Keratinocyte (primary cell): ENCODE results near the gene DEPDC1B. TPM values are rescaled to one million over a fixed set of nuclear protein-coding genes. Genes with fewer than 3 reads are reported as not detected.

ENCODE experiments used
- DNase-seq: peaks from one replicate; pipeline ENCODE4 v3.0.0-alpha.2; 2011; ENCODE audit warnings: low read depth, missing footprints, low spot score
- FAIRE-seq: peaks from 2 replicates; lab custom pipeline; 2011; peaks lifted over from hg19 to GRCh38; lab: Jason Lieb, UNC
- H2AFZ ChIP-seq: 2 replicates; pipeline ENCODE4 v1.6.0; 2012; ENCODE audit warnings: low read length, control low read depth, inconsistent platforms; ENCODE audit not compliant: control insufficient read depth
- H3K27ac ChIP-seq: 2 replicates; pipeline ENCODE4 v1.5.1; 2011; ENCODE audit warnings: low read length; ENCODE audit not compliant: control insufficient read depth, insufficient read depth
- H3K27me3 ChIP-seq: 3 replicates; pipeline ENCODE4 v1.6.0; 2011; ENCODE audit warnings: low read length; ENCODE audit not compliant: control insufficient read depth, insufficient read depth; ENCODE audit errors: extremely low read depth
- H3K36me3 ChIP-seq, 2 experiments: 2 replicates in 1 of 2; 3 replicates in 1 of 2; pipeline ENCODE4 v1.5.1; 2011; ENCODE audit warnings: low read length in 2 of 2, mild to moderate bottlenecking in 1 of 2; ENCODE audit not compliant: control insufficient read depth in 2 of 2, insufficient read depth in 2 of 2; ENCODE audit errors: extremely low read depth in 1 of 2
- H3K4me1 ChIP-seq: 3 replicates; pipeline ENCODE4 v1.5.1; 2011; ENCODE audit warnings: low read length; ENCODE audit not compliant: control insufficient read depth, insufficient read depth; ENCODE audit errors: extremely low read depth
- H3K4me2 ChIP-seq: 3 replicates; pipeline ENCODE4 v1.6.0; 2011; ENCODE audit warnings: low read depth, low read length; ENCODE audit not compliant: control insufficient read depth, insufficient read depth; ENCODE audit errors: extremely low read depth
- H3K4me3 ChIP-seq, 3 experiments: fragments of 200-600 bp in 1 of 3; sonication (generic) in 1 of 3; 2 replicates in 2 of 3; 3 replicates in 1 of 3; pipeline ENCODE4 v1.5.1; 2011 to 2016; ENCODE audit warnings: low read length in 3 of 3, mild to moderate bottlenecking in 3 of 3, control low read depth in 2 of 3, inconsistent platforms in 1 of 3, low read depth in 1 of 3, mixed read lengths in 1 of 3, mixed run types in 1 of 3, moderate library complexity in 1 of 3; ENCODE audit not compliant: control insufficient read depth in 2 of 3, insufficient read depth in 2 of 3; ENCODE audit errors: extremely low read depth in 1 of 3
- H3K79me2 ChIP-seq: 2 replicates; pipeline ENCODE4 v1.6.0; 2012; ENCODE audit warnings: low read length; ENCODE audit not compliant: control insufficient read depth, insufficient read depth
- H3K9ac ChIP-seq: 3 replicates; pipeline ENCODE4 v1.6.0; 2011; ENCODE audit warnings: low read length; ENCODE audit not compliant: control insufficient read depth, insufficient read depth; ENCODE audit errors: extremely low read depth
- H3K9me1 ChIP-seq: 3 replicates; pipeline ENCODE4 v1.6.0; 2011; ENCODE audit warnings: low read length; ENCODE audit not compliant: control insufficient read depth, insufficient read depth; ENCODE audit errors: extremely low read depth
- H3K9me3 ChIP-seq: 2 replicates; pipeline ENCODE4 v1.5.1; 2012; ENCODE audit warnings: low read depth, low read length; ENCODE audit not compliant: control insufficient read depth
- H4K20me1 ChIP-seq: 3 replicates; pipeline ENCODE4 v1.6.0; 2011; ENCODE audit warnings: low read length; ENCODE audit not compliant: control insufficient read depth, insufficient read depth; ENCODE audit errors: extremely low read depth
- CTCF ChIP-seq, 3 experiments: IDR thresholded peaks in 1 of 3; conservative IDR thresholded peaks in 1 of 3; optimal IDR thresholded peaks in 1 of 3; 2 replicates in 2 of 3; 3 replicates in 1 of 3; pipeline versions ENCODE3 to v1.5.1; 2011; ENCODE audit warnings: low read length in 3 of 3, mild to moderate bottlenecking in 3 of 3, moderate library complexity in 2 of 3, control low read depth in 1 of 3, inconsistent platforms in 1 of 3; ENCODE audit not compliant: insufficient read depth in 2 of 3; ENCODE audit errors: extremely low read depth in 1 of 3
- EZH2 ChIP-seq: IDR thresholded peaks from one replicate; pipeline ENCODE4 v1.6.1; 2012; ENCODE audit warnings: inconsistent platforms, mild to moderate bottlenecking, low read length, moderate library complexity
- dilution Hi-C: fragments of 300-500 bp; cut with MboI; formaldehyde crosslinking; loops from one replicate; pipeline ENCODE4 v1.7.0; 2020; ENCODE audit warnings: low sequenced_read_pairs; ENCODE audit not compliant: extremely low pct_ligation_motif_present
- polyA plus RNA-seq, 5 experiments: library from polyadenylated mRNA; depleted of rRNA in 3 of 5; stranded (reverse) in 3 of 5; stranded (forward) in 1 of 5; unstranded in 1 of 5; fragments of >200 nt; gene quantifications; 1 replicate in 1 of 5; 2 replicates in 3 of 5; 3 replicates in 1 of 5; pipeline versions ENCODE4 v1.2.1 to v1.2.3, GENCODE V29; 2011 to 2012; ENCODE audit warnings: missing spikeins in 2 of 5, low read depth in 1 of 5, low replicate concordance in 1 of 5

Gene DEPDC1B
- polyA plus RNA-seq, 1 donor (not counting 4 experiments of a cell fraction or from before 2014, with no cell fraction given) = 19.5 TPM

- dilution Hi-C loops = no loop called here
- DNase-seq = no peak
- no peaks in the 10 kb centered on the region for H4K20me1 ChIP-seq
These were observed 11.8 kb downstream of the DEPDC1B start for GRCh38 chr5:60687927-60688720.

DNA sequence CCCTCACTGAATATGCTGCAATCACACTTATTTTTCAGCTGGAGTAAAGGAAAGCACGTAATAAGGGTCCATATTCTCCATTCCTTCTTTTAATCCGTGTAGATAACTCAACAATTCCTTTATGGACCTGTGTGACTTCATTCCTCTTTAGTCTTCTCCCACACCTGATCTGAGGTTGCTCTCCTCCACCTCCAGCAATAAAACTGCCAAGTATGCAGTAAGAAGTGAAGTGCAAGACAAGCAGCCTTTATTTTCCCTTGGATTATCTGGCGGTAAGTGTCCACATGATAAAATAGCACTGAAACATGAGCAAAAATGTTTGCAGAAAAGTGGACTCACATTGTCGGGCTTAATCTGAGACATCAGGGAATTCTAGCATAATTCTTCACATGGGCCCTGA, 13.8 kb downstream of the DEPDC1B start:
- dilution Hi-C loops = no loop called here

More at GRCh38 chr5:60687927-60688720, 11.8 kb downstream of the DEPDC1B start:
- Histone ChIP-seq H3K4me2 (no peak overlapping the region), H3K36me3 (peaks cover 0 to 6% of the 10 kb centered on the region in 2 experiments), H2AFZ (no peak overlapping the region), H3K4me1 (no peaks in the 10 kb centered on the region), H3K4me3 (no peak overlapping the region), H3K79me2 (peaks cover 38% of the 10 kb centered on the region), H3K9me3 (no peaks in the 10 kb centered on the region), H3K27me3 (no peaks in the 10 kb centered on the region), H3K9me1 (peaks cover 5% of the 10 kb centered on the region), H3K9ac (no peak overlapping the region), H3K27ac (no peak overlapping the region)
- TF ChIP-seq EZH2 = no peak
- peak; percentile 40 to 51 (median 47) for TF ChIP-seq CTCF (optimal IDR thresholded peaks at IDR 0.05 in 1 of 3, IDR thresholded peaks at IDR 0.05 in 1 of 3, conservative IDR thresholded peaks at IDR 0.05 in 1 of 3; ENCODE audit: extremely low read depth in 1 of 3, insufficient read depth in 2 of 3, low read length in 3 of 3)
- FAIRE-seq = peak; percentile 36

More for the DNA sequence above, 13.8 kb downstream of the DEPDC1B start:
- Histone ChIP-seq H2AFZ (no peak overlapping the region), H3K4me3 (no peak overlapping the region), H3K36me3 (peaks cover 0 to 6% of the 10 kb centered on the region in 2 experiments), H3K4me2 (no peak overlapping the region), H3K79me2 (peaks cover 32% of the 10 kb centered on the region), H4K20me1 (no peaks in the 10 kb centered on the region), H3K9me3 (no peaks in the 10 kb centered on the region), H3K4me1 (no peaks in the 10 kb centered on the region), H3K27me3 (no peaks in the 10 kb centered on the region), H3K27ac (no peak overlapping the region), H3K9me1 (peaks cover 5% of the 10 kb centered on the region), H3K9ac (no peak overlapping the region)
- no peak for FAIRE-seq
- no peak for DNase-seq
- TF ChIP-seq EZH2 = no peak
- no peak for TF ChIP-seq CTCF (optimal IDR thresholded peaks at IDR 0.05 in 1 of 3, IDR thresholded peaks at IDR 0.05 in 1 of 3, conservative IDR thresholded peaks at IDR 0.05 in 1 of 3; ENCODE audit: extremely low read depth in 1 of 3, insufficient read depth in 2 of 3, low read length in 3 of 3)
